ENCODE results near the gene CHID1.

- TF ChIP-seq CTCF (IDR thresholded peaks at IDR 0.05; ENCODE audit: insufficient read depth, low read length, poor library complexity, severe bottlenecking) = no peak
- TF ChIP-seq EZH2phosphoT487 (conservative IDR thresholded peaks at IDR 0.05; ENCODE audit: low read length) = no peak
These were observed 85.7 kb downstream of the CHID1 start for GRCh38 chr11:824942-825341.
